ENCODE data around the gene PIGS.
"Not testable (repeated sequence)": the region's sequence is repeated elsewhere in the genome, so short reads cannot be mapped to it uniquely, and the experiment has no call there.

Gene PIGS

GRCh38 chr17:28532050-28532960 lies 39.0 kb downstream of the PIGS start:
- DNase-seq (ENCODE audit: low read depth in 1 of 2, low spot score in 1 of 2) = no peak

GRCh38 chr17:28530926-28531325 lies 40.4 kb downstream of the PIGS start:
- DNase-seq (ENCODE audit: low read depth in 1 of 2, low spot score in 1 of 2) = no peak

- no peak for DNase-seq (ENCODE audit: low read depth in 1 of 2, low spot score in 1 of 2)
Observed at GRCh38 chr17:28530250-28530649, 41.1 kb downstream of the PIGS start.

- DNase-seq (ENCODE audit: low read depth in 1 of 2, low spot score in 1 of 2) = no peak
Observed at GRCh38 chr17:28529013-28529400, 42.3 kb downstream of the PIGS start.

GRCh38 chr17:28528327-28529012 lies 42.9 kb downstream of the PIGS start:
- DNase-seq (ENCODE audit: low read depth in 1 of 2, low spot score in 1 of 2) = no peak

- no peak for DNase-seq (ENCODE audit: low read depth in 1 of 2, low spot score in 1 of 2)
Observed at GRCh38 chr17:28527859-28528258, 43.5 kb downstream of the PIGS start.

GRCh38 chr17:28527181-28527681 lies 44.1 kb downstream of the PIGS start:
- no peak for DNase-seq (ENCODE audit: low read depth in 1 of 2, low spot score in 1 of 2)

GRCh38 chr17:28526381-28526780 lies 44.9 kb downstream of the PIGS start:
- no peak for DNase-seq (ENCODE audit: low read depth in 1 of 2, low spot score in 1 of 2)

GRCh38 chr17:28524476-28525424 lies 46.6 kb downstream of the PIGS start:
- no peak for DNase-seq (ENCODE audit: low read depth in 1 of 2, low spot score in 1 of 2)

- DNase-seq (ENCODE audit: low read depth in 1 of 2, low spot score in 1 of 2) = no peak
Observed at GRCh38 chr17:28523876-28524275, 47.4 kb downstream of the PIGS start.

GRCh38 chr17:28523186-28523585 lies 48.1 kb downstream of the PIGS start:
- no peak for DNase-seq (ENCODE audit: low read depth in 1 of 2, low spot score in 1 of 2)

GRCh38 chr17:28522281-28522680 lies 49.0 kb downstream of the PIGS start:
- not testable (repeated sequence) for DNase-seq (ENCODE audit: low read depth in 1 of 2, low spot score in 1 of 2)

GRCh38 chr17:28521311-28522085 lies 49.8 kb downstream of the PIGS start:
- DNase-seq (ENCODE audit: low read depth in 1 of 2, low spot score in 1 of 2) = no peak

GRCh38 chr17:28520687-28521086 lies 50.6 kb downstream of the PIGS start:
- no peak for DNase-seq (ENCODE audit: low read depth in 1 of 2, low spot score in 1 of 2)

- DNase-seq (ENCODE audit: low read depth in 1 of 2, low spot score in 1 of 2) = no peak
Observed at GRCh38 chr17:28519236-28519635, 52.1 kb downstream of the PIGS start.

GRCh38 chr17:28518578-28518977 lies 52.7 kb downstream of the PIGS start:
- DNase-seq (ENCODE audit: low read depth in 1 of 2, low spot score in 1 of 2) = no peak

GRCh38 chr17:28518132-28518531 lies 53.2 kb downstream of the PIGS start:
- no peak for DNase-seq (ENCODE audit: low read depth in 1 of 2, low spot score in 1 of 2)

- no peak for DNase-seq (ENCODE audit: low read depth in 1 of 2, low spot score in 1 of 2)
Observed at GRCh38 chr17:28515518-28515917, 55.8 kb downstream of the PIGS start.

GRCh38 chr17:28514561-28515002 lies 56.7 kb downstream of the PIGS start:
- no peak for DNase-seq (ENCODE audit: low read depth in 1 of 2, low spot score in 1 of 2)

- no peak for DNase-seq (ENCODE audit: low read depth in 1 of 2, low spot score in 1 of 2)
Observed at GRCh38 chr17:28513476-28513875, 57.8 kb downstream of the PIGS start.

All from activated CD4-positive, alpha-beta T cell treated with anti-CD3 and anti-CD28 coated beads, Interleukin-2, amount 50 U/mL, for 24 hours (primary cell).